HG03196 (cell line): ENCODE results near the gene RAPH1.
"Not testable (repeated sequence)": the region's sequence is repeated elsewhere in the genome, so short reads cannot be mapped to it uniquely, and the experiment has no call there.

Experiments
- ATAC-seq: cut with Tn5 transposase; IDR thresholded peaks from one replicate; pipeline ENCODE4 v1.9.1; 2021; ENCODE audit not compliant: unreplicated experiment

Gene RAPH1

GRCh38 chr2:203438528-203438927, 96.6 kb downstream of the RAPH1 start:
- ATAC-seq, result no peak

- no peak for ATAC-seq
Measured at GRCh38 chr2:203437511-203437910, 97.6 kb downstream of the RAPH1 start.

GRCh38 chr2:203436496-203436895, 98.6 kb downstream of the RAPH1 start:
- ATAC-seq, result no peak

GRCh38 chr2:203432811-203433210, 102.3 kb downstream of the RAPH1 start:
- ATAC-seq, result no peak

GRCh38 chr2:203431391-203432185, 103.5 kb downstream of the RAPH1 start:
- ATAC-seq, result no peak

GRCh38 chr2:203429643-203430042, 105.5 kb downstream of the RAPH1 start:
- not testable (repeated sequence) for ATAC-seq

- no peak for ATAC-seq
Measured at GRCh38 chr2:203427061-203427460, 108.0 kb downstream of the RAPH1 start.

- no peak for ATAC-seq
Measured at GRCh38 chr2:203418271-203418670, 116.8 kb downstream of the RAPH1 start.

- no peak for ATAC-seq
Measured at GRCh38 chr2:203413796-203414195, 121.3 kb downstream of the RAPH1 start.

GRCh38 chr2:203412546-203413331, 122.4 kb downstream of the RAPH1 start:
- no peak for ATAC-seq

- ATAC-seq, result no peak
Measured at GRCh38 chr2:203407496-203407895, 127.6 kb downstream of the RAPH1 start.

GRCh38 chr2:203404996-203405395, 130.1 kb downstream of the RAPH1 start:
- ATAC-seq, result no peak

GRCh38 chr2:203400805-203401585, 134.1 kb downstream of the RAPH1 start:
- no peak for ATAC-seq

GRCh38 chr2:203399031-203399430, 136.1 kb downstream of the RAPH1 start:
- ATAC-seq, result no peak

- ATAC-seq, result no peak
Measured at GRCh38 chr2:203396667-203397066, 138.4 kb downstream of the RAPH1 start.

- no peak for ATAC-seq
Measured at GRCh38 chr2:203395858-203396257, 139.2 kb downstream of the RAPH1 start.

GRCh38 chr2:203394519-203395227, 140.4 kb downstream of the RAPH1 start:
- ATAC-seq, result no peak

- not testable (repeated sequence) for ATAC-seq
Measured at GRCh38 chr2:203388153-203388552, 146.9 kb downstream of the RAPH1 start.

GRCh38 chr2:203383038-203383437, 152.1 kb downstream of the RAPH1 start:
- no peak for ATAC-seq

- no peak for ATAC-seq
Measured at GRCh38 chr2:203379156-203379555, 155.9 kb downstream of the RAPH1 start.

GRCh38 chr2:203376173-203376572, 158.9 kb downstream of the RAPH1 start:
- ATAC-seq, result no peak
